ENCODE results near the gene PCSK1. TPM values are rescaled to one million over a fixed set of nuclear protein-coding genes. Genes with fewer than 3 reads are reported as not detected.

PCSK1 gene
- total and polyA plus RNA-seq, 2 of the 8 experiments (the other 6 are each of a cell fraction or from before 2014, with no cell fraction given), result 1.3 to 3.2 TPM

DNA sequence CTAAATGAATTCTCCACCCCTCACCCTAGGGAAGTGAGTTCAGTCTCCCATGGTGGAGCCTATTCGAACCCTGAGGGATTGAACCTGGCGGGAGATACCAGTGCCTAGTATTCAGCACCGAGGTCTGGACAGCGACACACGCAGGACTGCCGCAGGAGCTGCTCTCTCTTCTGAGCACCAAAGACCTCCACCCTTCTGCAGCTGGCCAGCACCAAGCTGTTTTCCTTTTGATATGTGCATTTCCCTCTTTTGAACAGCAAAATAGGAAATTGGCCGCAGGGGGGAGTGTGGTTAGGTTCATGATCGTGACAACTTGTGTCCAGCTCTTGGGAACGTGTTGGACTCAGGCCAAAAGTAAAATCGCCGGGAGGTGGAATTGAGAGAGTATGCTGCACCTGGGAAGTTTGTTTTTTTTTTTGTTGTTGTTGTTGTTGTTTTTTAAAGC, 1.2 kb upstream of the PCSK1 start (continued):
- TF ChIP-seq, protein P1, sequence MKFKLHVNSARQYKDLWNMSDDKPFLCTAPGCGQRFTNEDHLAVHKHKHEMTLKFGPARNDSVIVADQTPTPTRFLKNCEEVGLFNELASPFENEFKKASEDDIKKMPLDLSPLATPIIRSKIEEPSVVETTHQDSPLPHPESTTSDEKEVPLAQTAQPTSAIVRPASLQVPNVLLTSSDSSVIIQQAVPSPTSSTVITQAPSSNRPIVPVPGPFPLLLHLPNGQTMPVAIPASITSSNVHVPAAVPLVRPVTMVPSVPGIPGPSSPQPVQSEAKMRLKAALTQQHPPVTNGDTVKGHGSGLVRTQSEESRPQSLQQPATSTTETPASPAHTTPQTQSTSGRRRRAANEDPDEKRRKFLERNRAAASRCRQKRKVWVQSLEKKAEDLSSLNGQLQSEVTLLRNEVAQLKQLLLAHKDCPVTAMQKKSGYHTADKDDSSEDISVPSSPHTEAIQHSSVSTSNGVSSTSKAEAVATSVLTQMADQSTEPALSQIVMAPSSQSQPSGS (IDR thresholded peaks at IDR 0.05; ENCODE audit: low read length), result no peak
- TF ChIP-seq FOSL1 (IDR thresholded peaks at IDR 0.05; ENCODE audit: insufficient read depth, low read depth, low read length) (no peak), TBP (IDR thresholded peaks at IDR 0.05; ENCODE audit: low read depth, low read length) (no peak), BACH1 (IDR thresholded peaks at IDR 0.05; ENCODE audit: low read length) (no peak), SAP30 (IDR thresholded peaks at IDR 0.05; ENCODE audit: insufficient read depth, insufficient replicate concordance, low read length) (peak; percentile 86), CEBPB (IDR thresholded peaks at IDR 0.05; ENCODE audit: low read depth, low read length) (no peak), YY1 (IDR thresholded peaks at IDR 0.05; ENCODE audit: low read depth, low read length) (0 out of 2 replicates have a peak, but pooled peaks have one; percentile 5), GTF2F1 (IDR thresholded peaks at IDR 0.05; ENCODE audit: borderline replicate concordance, low read depth, low read length) (no peak), PHF8 (conservative IDR thresholded peaks at IDR 0.05; ENCODE audit: low read depth, low read length) (no peak), TCF12 (IDR thresholded peaks at IDR 0.05; ENCODE audit: low read depth, low read length) (peak; percentile 73), RNF2 (IDR thresholded peaks at IDR 0.05; ENCODE audit: borderline replicate concordance, low read depth, low read length, missing control alignments, poor library complexity, severe bottlenecking) (no peak), GABPA (IDR thresholded peaks at IDR 0.05; ENCODE audit: borderline replicate concordance, insufficient read depth, low read length) (no peak), JUN (IDR thresholded peaks at IDR 0.05; ENCODE audit: low read depth, low read length) (no peak), TEAD4 (IDR thresholded peaks at IDR 0.05; ENCODE audit: low read depth, low read length) (peak; percentile 38; the same call in 1 of the 2 replicates), SIX5 (IDR thresholded peaks at IDR 0.05; ENCODE audit: low read depth, low read length) (no peak), POLR2A (IDR thresholded peaks at IDR 0.05; ENCODE audit: control extremely low read depth in 1 of 2, low read depth in 2 of 2, low read length in 2 of 2) (no peak), SIRT6 (IDR thresholded peaks at IDR 0.05; ENCODE audit: low read length) (no peak), NRF1 (IDR thresholded peaks at IDR 0.05; ENCODE audit: low read depth, low read length) (no peak)

Measured in H1 (cell line).